Breast epithelium (tissue), 4 donors: ENCODE data around the gene TMEM18. TPM values are rescaled to one million over a fixed set of nuclear protein-coding genes. Genes with fewer than 3 reads are reported as not detected.

Source experiments
- DNase-seq, 2 donors: peaks; one replicate each; pipeline ENCODE4 v3.0.0-alpha.2; 2019; ENCODE audit warnings: low spot score in 2 of 2
- H3K27ac ChIP-seq, 2 donors: fragments of 200-600 bp; sonication (generic) in 1 of 2; one replicate each; pipeline ENCODE4 v1.5.1; 2016 to 2019; ENCODE audit warnings: mild to moderate bottlenecking in 1 of 2
- H3K27me3 ChIP-seq, 2 donors: fragments of 200-600 bp; sonication (generic) in 1 of 2; one replicate each; pipeline versions ENCODE4 v1.5.1 to v1.6.0; 2017 to 2019; ENCODE audit warnings: control low read depth in 1 of 2, mild to moderate bottlenecking in 1 of 2
- H3K36me3 ChIP-seq: fragments of 200-600 bp; one replicate; pipeline ENCODE4 v1.5.1; 2019
- H3K4me1 ChIP-seq, 2 donors: fragments of 200-600 bp; sonication (generic); one replicate each; pipeline ENCODE4 v1.5.1; 2016 to 2019; ENCODE audit warnings: control low read depth in 1 of 2
- H3K4me3 ChIP-seq, 3 donors: fragments of 200-600 bp; sonication (generic); 1 replicate in 2 of 3; 2 replicates in 1 of 3; pipeline ENCODE4 v1.5.1; 2016 to 2019; ENCODE audit warnings: mild to moderate bottlenecking in 3 of 3, moderate library complexity in 2 of 3
- H3K9me3 ChIP-seq, 2 donors: fragments of 200-600 bp; sonication (generic) in 1 of 2; one replicate each; pipeline ENCODE4 v1.5.1; 2016 to 2019; ENCODE audit warnings: control low read depth in 1 of 2
- CTCF ChIP-seq, 3 donors: fragments of 450-650 bp; IDR thresholded peaks; one replicate each; pipeline ENCODE4 v1.5.1; 2016 to 2017; ENCODE audit warnings: antibody characterized with exemption in 3 of 3, mild to moderate bottlenecking in 3 of 3, moderate library complexity in 3 of 3
- POLR2A ChIP-seq: fragments of 450-650 bp; IDR thresholded peaks from one replicate; pipeline ENCODE4 v1.6.1; 2016; ENCODE audit warnings: antibody characterized with exemption, mild to moderate bottlenecking, moderate library complexity
- POLR2AphosphoS5 ChIP-seq, 3 donors: sonication (generic); formaldehyde crosslinking; IDR thresholded peaks; one replicate each; pipeline ENCODE4 v1.6.1; 2017; ENCODE audit warnings: antibody characterized with exemption in 3 of 3
- intact Hi-C: fragments of 100-400 bp; cut with DNase I; formaldehyde crosslinking; loops from one replicate; pipeline ENCODE4 v1.15.1; 2023; ENCODE audit warnings: low total_unique reads
- total RNA-seq, 3 donors: library from RNA; depleted of rRNA; stranded (reverse); fragments of >200 nt; gene quantifications; one replicate each; pipeline ENCODE4 v1.1.0, GENCODE V29; 2016

TMEM18 gene
- total RNA-seq, 3 donors from 2014 or later: 17.7 to 34.6 (median 27.4) TPM

GRCh38 chr2:673615-674320, 3.4 kb downstream of the TMEM18 start:
- Histone ChIP-seq H3K27me3 (no peaks in the 10 kb centered on the region), H3K27ac (no peak overlapping the region), H3K9me3 (no peaks in the 10 kb centered on the region), H3K4me1 (no peaks in the 10 kb centered on the region), H3K36me3 (peaks cover 7% of the 10 kb centered on the region), H3K4me3 (no peak overlapping the region)
- no peak for TF ChIP-seq CTCF (IDR thresholded peaks at IDR 0.05)
- TF ChIP-seq POLR2AphosphoS5 (IDR thresholded peaks at IDR 0.05): no peak
- no peak for TF ChIP-seq POLR2A
- intact Hi-C loops: no loop called here
- DNase-seq: no peak

GRCh38 chr2:673016-673415, 4.2 kb downstream of the TMEM18 start:
- H3K9me3 ChIP-seq: no peaks in the 10 kb centered on the region
- no peaks in the 10 kb centered on the region for H3K4me1 ChIP-seq
- H3K4me3 ChIP-seq: no peak overlapping the region
- no peaks in the 10 kb centered on the region for H3K27me3 ChIP-seq
- H3K36me3 ChIP-seq: peaks cover 7% of the 10 kb centered on the region
- intact Hi-C loops: no loop called here
- DNase-seq: no peak
- no peak overlapping the region for H3K27ac ChIP-seq
- TF ChIP-seq CTCF (IDR thresholded peaks at IDR 0.05) (no peak), POLR2AphosphoS5 (IDR thresholded peaks at IDR 0.05) (no peak), POLR2A (no peak)

- Histone ChIP-seq H3K27me3 (no peaks in the 10 kb centered on the region), H3K4me3 (no peak overlapping the region), H3K36me3 (peaks cover 7% of the 10 kb centered on the region), H3K9me3 (no peaks in the 10 kb centered on the region), H3K4me1 (no peaks in the 10 kb centered on the region), H3K27ac (no peak overlapping the region)
- DNase-seq: no peak
- no peak for TF ChIP-seq POLR2AphosphoS5 (IDR thresholded peaks at IDR 0.05)
- intact Hi-C loops: no loop called here
These were observed 4.7 kb downstream of the TMEM18 start for GRCh38 chr2:672606-672905.

- H3K27me3 ChIP-seq: no peaks in the 10 kb centered on the region
- H3K4me1 ChIP-seq: no peaks in the 10 kb centered on the region
- no peaks in the 10 kb centered on the region for H3K9me3 ChIP-seq
- H3K36me3 ChIP-seq: peaks cover 7% of the 10 kb centered on the region
- TF ChIP-seq CTCF (IDR thresholded peaks at IDR 0.05): no peak
- no peak for TF ChIP-seq POLR2AphosphoS5 (IDR thresholded peaks at IDR 0.05)
- no peak for TF ChIP-seq POLR2A
- no peak overlapping the region for H3K4me3 ChIP-seq
- no peak overlapping the region for H3K27ac ChIP-seq
- intact Hi-C loops: no loop called here
- no peak for DNase-seq
These were observed 5.2 kb downstream of the TMEM18 start for GRCh38 chr2:671787-672605.

GRCh38 chr2:671072-671471, 6.1 kb downstream of the TMEM18 start:
- H3K9me3 ChIP-seq: peaks cover 1% of the 10 kb centered on the region in 2 donors
- DNase-seq: no peak
- H3K27me3 ChIP-seq: no peaks in the 10 kb centered on the region
- H3K36me3 ChIP-seq: peaks cover 11% of the 10 kb centered on the region
- TF ChIP-seq CTCF (IDR thresholded peaks at IDR 0.05): no peak
- TF ChIP-seq POLR2AphosphoS5 (IDR thresholded peaks at IDR 0.05): no peak
- no peak for TF ChIP-seq POLR2A
- no peaks in the 10 kb centered on the region for H3K4me1 ChIP-seq
- H3K27ac ChIP-seq: no peak overlapping the region
- intact Hi-C loops: no loop called here
- no peak overlapping the region for H3K4me3 ChIP-seq
